Amniotic stem cell (primary cell): ENCODE measurements around the gene HPS6.
A peak's percentile ranks its signal among the peaks of the same experiment; 100 is the strongest.

ENCODE experiments used
- DNase-seq: peaks from one replicate; lab custom pipeline; 2025; lab: John Stamatoyannopoulos, UW

Gene HPS6

DNA sequence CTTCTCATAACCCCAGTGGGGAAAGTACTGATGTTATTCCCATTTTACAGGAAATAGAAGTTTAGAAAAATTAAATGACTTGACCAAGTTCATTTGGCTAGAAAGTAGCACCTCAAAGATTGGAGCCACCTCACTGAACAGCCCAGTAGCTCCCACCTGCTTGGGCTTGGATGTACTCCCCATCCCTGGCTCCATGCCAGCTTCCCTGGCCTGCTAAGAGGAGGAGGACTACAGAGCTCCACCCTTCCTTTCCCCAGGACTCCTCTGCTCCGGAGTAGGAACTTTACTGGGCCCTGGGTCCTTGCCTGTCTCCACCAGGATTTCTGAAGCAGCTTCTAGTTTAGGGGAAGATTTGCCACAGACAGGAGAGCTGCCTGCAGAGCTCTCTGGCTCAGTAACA is 3.1 kb downstream of the HPS6 start:
- no peak for DNase-seq

DNA sequence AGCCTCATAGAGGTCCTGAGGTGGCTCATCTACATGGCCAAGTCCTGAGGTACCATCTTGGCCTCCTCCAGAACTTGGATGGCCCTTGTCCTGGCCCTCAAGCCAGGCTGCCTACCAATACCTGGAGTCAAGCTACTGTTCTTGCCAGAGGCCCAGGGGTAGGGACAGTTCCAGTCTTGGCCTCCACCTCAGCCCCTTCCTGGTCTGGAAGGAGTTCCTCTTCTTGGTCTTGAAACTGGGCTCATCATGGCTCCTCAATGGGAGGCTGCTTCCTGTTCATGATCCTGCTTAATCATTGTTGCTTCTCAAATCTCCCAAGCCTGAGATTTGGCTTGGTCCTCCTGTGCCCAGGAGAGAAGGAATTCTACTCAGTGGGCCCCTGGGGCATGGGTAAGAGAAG is 3.9 kb downstream of the HPS6 start:
- no peak for DNase-seq

DNA sequence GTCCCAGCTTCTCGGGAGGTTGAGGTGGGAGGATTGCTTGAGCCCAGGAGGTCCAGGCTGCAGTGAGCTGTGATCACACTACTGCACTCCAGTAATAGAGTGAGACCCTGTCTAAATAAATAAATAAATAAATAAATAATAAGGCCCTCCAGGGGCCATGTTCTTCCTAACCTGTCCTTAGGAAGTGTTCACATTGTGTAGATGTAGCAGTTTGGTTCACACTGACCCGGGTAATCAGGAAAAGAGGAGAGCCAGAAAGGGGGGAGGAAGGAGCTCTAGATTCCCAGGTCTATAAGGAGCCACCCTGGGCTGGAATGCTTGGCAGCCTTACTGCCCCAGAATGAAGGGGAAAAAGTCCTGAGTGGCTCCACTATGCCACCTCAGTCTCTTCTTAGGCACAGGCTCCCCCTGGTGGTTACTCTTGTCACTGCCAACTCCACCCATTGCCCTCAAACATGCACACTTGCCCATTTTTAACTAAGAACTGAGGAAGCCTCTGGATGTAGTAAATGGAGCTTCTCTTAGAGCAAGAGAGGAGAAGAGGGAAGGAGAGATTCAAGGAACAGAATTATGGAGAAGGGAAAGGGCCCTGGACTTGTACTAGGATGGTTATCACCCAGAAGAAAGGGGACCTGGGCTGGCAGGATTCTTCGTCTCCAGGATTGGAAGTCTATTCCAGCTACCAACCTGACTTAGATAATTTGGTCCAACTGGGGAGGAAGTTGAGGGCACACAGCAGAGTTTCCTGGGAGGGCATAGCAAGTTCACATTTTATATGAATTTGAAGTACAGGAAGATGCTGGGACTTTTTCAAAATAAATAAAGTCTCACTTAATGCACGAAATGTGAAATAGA is 7.8 kb downstream of the HPS6 start:
- DNase-seq: peak; percentile 52

DNA sequence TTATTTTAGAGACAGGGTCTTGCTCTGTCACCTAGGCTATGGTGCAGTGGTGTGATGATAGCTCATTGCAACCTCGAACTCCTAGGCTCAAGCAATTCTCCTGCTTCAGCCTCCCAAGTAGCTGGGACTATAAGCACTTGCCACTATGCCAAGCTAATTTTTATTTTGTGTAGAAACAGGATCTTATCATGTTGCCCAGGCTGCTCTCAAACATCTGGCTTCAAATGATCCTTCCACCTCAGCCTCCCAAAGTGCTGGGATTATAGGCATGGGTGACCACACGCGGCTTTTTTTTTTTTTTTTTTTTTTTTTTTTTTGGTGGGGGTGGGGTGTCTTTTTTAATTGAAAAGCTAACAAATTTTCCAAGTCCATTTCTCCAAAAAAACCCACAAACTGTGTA is 18.4 kb downstream of the HPS6 start:
- no peak for DNase-seq

DNA sequence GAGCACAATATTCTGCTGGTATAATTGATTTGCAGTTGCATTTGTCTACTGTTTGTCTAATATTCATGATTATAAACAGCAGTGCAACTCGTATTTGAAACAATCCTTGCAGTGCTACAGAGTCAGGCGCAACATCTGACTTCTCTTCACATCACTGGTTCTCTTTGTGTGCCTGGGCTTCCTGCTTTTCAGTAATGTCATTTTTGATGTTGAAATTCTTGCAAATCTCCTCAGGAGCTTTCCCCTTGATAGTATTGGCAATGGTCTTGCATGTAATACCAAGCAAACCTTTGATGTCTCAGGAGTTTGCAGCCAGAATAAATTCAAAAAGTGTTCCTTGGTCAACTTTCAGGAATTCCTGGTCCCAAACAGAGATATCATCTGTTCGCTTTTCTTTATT is 20.2 kb downstream of the HPS6 start:
- no peak for DNase-seq

DNA sequence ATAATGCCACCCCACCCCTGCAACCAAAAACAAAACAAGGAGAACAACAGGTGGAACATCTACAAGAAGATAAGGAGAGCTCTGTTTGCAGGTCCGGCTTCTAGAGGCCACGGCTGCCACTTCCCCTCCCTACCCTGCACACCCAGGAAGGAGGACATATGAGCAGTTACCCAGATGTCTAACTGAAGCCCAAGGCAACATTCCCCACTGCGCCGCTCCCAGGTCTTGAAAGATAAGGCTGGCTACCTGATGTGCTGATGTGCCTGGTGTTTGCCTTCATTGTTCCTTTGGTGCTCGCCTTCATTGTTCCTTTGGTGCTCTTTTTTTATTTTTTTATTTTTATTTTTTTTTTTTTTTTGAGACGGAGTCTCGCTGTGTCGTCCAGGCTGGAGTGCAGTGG is 21.0 kb downstream of the HPS6 start:
- DNase-seq: no peak

DNA sequence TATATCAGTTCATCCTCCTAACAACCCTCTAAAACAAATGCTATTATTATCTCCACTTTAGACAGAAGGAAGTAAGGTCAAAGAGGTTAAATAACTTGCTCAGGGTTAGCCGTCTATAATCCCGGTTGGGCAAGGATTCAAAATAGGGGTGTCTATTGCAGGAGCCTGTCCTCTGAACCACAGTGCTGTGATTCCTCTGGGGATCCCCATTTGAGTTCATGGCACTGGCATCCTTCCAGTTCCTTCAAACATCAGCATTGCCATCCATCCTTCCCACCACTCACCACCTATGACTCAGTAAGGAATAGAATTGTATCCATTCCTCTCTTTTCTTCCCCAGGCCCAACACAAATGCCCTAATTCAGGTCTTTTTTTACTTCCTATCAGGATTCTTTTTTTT is 25.6 kb downstream of the HPS6 start:
- no peak for DNase-seq

DNA sequence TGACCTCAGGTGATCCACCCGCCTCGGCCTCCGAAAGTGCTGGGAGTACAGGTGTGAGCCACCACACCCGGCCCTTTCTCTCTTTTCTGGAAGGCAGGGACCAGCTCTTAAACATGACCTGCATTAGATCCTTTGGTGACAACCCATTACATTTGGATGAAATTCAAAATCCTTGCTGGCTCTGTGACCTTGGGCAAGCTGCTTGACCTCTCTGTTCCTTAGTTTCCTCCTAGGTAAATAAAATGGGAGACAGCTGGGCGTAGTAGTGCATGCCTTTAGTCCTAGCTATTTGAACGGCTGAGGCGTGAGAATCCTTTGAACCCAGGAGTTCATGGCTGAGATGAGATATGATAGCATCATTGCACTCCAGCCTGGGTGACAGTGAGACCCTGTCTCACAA is 31.3 kb downstream of the HPS6 start:
- no peak for DNase-seq

DNA sequence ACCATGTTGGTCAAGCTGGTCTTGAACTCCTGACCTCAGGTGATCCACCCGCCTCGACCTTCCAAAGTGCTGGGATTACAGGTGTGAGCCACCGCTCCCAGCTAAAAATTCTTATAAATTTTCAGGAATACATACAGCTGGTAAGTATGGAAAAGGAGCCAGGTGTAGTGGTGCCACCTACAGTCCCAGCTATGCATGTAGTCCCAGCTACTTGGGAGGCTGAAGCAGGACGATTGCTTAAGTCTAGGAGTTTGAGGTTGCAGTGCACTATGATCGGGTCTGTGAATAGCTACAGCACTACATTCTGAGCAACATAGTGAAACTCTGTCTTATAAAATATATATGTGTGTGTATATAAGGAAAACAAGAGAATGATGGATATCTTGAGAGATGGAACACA is 36.0 kb downstream of the HPS6 start:
- DNase-seq: no peak

DNA sequence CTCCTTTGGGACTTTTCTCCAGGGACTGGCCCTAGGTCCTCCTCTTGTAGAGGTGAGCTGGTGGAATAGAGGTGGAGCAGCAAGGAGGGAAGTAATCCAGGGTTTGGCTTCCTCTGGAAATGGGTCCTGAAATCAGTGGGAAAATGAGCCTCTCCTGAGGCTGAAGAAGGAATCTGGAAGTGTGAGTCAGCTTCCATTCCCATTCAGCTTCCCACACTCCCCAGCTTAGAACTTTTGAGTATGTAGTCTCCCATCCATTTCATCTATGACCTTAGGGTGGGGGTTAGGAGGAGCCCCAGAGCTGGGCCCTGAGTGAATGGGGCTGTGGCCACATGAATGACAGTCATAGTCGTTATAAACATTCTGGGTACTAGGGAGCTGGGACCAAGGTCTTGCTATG is 37.3 kb downstream of the HPS6 start:
- no peak for DNase-seq

DNA sequence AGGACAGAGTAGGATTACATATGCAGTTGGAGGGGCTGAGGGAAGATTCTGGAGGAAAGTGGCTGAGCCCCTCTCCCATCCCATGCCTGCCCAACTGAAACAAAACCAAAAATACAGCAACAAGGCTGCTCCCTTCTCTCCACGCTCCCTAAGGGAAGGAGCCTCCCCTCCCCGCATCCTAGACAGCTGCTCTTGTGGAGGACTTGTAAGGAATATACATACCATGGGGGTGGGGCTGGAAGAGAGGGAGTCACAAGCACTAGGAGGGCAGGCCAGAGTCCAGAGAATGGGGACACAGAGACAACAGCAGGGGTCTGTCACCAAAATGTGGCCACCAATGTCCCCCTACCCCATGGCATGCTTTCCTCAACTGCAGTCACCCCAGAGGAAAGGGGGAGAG is 41.8 kb downstream of the HPS6 start:
- DNase-seq: no peak

DNA sequence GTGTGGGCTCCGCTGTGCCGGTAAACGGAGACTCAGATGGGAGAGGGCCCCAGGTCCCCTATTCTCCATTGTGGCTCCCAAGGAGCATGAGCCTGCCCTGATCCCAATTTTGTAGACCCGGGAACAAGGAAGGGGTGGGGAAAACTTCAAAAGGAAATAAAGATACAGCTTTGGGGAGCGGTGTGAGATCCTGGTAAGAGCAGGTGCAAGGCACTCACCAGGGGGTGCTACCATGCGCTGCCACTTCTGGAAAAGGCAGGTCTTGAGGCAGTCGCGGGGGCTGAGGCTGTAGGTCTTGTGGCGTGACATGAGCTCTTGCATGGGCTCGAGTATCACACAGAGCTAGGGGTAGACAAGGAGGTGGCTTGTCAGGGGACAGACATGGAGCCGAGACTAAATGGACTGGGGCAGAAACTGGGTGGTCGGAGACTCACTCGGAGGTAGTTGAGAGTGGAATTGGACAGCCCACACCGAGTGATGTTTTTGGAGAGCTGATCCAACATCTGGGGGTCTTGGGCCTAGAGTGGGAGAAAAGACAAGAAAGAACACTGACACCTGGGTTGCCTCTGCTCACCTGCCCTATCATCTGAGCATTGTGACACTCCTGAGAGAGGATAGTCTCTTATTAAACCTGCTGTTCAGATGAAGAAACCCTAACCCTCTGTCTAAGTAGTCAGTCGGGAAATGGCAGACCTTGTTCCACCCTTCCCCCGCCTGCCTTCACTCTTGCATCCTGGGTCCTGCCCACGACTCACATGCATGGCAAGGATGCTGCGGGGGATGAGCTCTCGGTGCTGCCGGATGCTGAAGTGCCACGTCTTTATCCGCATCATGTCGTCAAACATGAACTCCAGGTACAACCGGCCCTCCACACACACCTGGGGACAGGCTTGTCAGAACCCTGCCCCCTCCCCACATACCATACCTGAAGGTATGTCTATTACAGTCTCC is 44.3 kb downstream of the HPS6 start:
- DNase-seq: no peak

DNA sequence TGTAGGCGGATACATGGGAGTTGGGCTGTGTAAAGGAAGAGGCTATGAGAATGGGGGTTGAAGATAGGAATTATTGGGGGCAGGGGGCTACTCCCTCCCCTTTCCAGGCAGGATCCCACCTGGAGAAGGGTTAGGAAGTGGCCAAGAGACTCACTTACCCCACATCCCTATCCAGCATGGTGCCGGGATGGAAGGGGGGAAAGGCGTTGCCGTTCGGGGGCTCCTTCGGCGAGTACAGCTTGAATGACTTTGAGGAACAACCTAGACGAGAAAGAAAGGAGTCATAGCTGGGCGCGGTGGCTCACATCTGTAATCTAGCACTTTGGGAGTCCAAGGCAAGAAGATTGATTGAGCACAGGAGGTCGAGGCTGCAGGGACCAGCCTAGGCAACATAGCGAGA is 46.1 kb downstream of the HPS6 start:
- DNase-seq: no peak

DNA sequence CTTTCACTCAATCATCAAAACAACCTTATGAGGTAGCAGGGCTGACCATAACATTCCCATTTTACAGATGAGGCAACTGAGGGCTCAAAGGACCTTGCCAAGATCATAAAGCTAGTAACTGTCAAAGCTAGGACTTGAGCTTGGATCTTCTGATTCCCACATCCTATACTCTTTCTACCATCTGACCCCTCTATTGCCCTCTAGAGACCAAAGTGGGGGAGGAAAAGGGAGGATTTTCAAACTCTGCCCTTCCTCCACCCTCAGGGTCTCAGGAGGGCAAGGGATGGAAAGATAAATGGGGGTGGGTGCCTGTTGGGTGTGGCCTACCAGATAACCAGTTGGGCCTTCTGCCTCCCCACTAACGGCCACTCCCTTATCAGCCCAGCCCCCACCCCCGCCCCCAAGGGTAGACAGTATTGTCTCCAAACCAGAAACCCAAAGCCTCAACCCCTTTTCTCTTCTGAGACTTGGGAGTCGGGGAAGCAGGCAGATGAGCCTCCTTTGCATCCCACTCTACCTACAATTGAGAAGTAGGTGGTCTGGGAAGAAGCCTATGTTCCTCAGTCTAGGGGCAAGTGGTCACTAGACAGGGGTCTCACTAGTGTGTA is 47.2 kb downstream of the HPS6 start:
- DNase-seq: no peak

DNA sequence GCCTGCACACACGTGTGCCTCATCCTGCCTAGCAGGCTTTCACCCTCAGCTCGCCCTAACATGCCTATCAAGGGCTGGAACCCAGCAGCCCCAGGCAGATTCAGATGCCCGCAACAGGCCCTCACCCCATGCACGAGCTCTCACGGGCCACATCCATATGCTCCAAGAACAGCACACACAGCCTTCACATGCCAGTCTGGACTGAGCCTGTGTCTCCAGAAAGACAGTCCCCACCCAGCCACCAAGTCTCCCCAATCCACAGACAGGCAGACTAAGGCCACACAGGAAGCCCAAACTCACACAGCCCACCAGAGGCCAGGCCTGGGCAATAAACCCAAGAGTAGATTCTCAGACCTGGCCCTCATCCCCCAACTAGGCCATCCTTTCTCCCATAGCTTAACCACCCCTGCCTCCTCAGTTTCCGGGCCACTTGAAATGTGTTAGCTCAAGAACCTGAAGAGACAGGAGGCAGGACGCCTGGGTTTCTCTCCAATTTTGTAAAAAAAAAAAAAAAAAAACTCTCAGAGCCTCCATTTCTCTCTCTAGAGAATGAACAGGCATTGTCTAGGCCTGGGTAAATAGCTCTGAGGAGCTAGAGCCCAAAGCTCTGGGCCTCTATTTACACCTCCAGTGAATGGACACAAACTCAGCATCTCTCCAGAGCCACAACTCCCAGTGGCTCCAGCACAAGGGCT is 48.3 kb downstream of the HPS6 start:
- no peak for DNase-seq

DNA sequence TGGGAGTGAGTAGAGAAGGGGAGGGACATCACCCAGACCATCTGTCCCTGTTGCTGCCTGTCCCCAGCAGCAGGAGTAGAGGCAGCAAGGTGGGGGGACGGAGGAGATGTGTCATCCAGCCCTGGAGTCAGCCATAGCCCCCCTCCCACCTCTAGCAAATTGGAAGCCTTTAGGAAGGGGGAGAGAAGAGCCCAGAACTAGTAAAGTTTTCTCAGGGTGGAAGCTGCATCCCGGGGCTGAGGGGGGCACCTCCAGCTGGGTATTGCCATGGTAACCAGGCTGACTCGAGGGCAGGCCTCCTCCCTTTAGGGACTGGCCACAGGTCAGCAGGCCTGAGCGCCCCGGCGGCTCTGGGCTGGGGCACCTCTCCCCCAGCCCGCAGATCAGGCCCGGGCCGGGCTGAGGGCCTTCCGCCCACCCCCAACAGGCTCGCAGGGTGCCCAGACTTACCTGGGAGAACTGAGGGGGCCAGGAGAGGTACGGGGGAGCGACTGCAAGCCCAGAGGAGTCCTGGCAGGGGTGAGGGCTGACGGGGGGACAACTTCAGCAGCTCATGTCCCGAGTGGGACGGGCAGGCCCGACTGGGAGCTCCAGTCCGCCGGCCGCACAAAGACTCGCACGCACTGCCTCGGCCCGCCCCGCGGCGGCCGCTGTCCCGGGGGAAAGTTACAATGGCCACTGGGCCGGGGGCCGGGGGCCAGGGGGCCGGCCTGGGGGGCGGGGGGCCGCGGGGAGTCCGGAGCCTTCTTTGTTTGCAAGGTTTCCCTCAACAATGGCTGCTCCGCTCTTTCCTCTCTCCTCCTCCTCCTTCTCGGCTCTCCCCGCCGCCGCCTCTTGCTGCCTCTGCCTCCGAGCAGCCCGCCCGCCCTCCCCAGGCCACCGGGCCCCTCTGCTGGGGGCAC is 49.1 kb downstream of the HPS6 start:
- no peak for DNase-seq

DNA sequence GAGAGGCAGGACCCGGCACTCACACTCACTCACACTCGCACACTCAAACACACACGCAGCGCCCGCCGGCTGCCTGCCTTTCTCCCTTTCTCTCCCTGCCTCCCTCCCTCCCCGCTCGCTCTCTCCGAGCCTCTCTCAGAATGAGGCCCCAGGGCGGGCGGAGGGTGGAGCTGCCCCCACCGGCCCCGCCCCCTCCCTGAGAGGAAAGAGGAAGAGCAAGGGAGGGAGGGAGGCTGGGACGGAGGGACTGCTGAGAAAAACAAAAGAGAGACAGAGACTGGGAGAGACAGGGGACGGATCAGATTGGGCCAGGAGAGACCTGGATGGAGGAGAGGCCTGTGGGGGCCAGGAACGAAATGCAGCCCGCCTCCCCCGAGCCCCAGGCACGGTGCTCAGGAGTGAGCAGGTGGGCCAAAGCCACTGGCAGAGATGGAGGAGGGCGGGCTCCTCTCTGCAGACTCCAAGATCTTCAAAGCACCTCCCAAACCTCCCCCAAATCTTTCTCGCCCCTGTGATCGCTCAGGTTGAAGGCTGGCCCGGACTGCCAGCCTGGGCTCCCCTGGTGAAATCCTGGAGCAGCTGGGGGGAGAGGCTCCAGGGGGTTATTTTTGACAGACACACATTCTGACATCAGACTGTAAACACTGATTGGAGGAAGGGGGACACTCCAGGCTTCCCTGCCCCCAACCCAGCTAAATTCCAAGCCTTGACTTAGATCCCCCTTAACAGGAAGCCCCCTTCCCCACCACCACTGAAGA is 49.9 kb downstream of the HPS6 start:
- peak; percentile 76 for DNase-seq

DNA sequence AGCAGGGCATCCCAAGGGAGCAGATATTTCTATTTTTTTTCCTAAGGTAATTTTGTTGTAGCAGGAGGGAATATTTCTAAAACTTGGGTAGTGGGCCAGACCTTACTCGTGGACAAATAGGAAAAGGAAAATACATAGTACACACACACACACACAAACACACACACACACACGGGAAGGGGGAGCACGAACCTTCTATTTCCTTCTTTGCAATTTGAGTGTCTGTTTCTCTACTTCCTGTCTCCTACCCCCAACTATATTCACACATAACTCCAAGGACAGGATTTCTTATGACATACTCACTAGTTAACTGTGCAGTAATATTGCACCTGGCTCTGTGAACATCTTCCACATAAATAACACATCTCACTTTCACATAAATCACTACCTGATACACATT is 50.6 kb downstream of the HPS6 start:
- no peak for DNase-seq

DNA sequence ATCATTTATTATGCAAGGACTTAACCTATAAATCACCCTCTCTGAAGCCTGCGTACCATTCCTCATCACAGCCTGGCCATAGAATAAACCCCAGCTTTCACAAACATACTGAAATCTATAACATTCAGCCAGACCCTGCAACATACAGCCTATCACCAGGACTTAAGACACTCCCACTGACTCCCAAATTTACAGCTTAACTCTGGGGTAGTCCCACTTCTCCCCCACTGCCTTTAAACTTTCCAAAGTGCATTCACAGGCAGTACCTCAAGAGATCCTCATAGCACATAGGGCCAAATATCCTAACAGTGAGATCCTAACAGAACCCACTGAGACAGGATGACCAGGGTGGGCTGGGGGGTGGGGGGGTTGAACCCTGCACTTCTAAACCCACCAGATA is 51.5 kb downstream of the HPS6 start:
- no peak for DNase-seq
